HCT116 (cell line): Measurements from ENCODE around the gene PHYH. TPM values are rescaled to one million over a fixed set of nuclear protein-coding genes. Genes with fewer than 3 reads are reported as not detected.

Source experiments
- ATAC-seq: fragments of 200-7000 bp; cut with Tn5 transposase; 2 replicates; pipeline ENCODE4 v1.9.1; 2020; ENCODE audit warnings: mild to moderate bottlenecking, moderate library complexity
- BruUV-seq: library from RNA; stranded (reverse); fragments of 400-500 nt; replicated peaks from 2 replicates; lab custom pipeline; 2021; lab: Mats Ljungman, UMichigan
- CTCF ChIA-PET: fragments of 300-600 bp; sonication (Branson Sonifier 250); formaldehyde crosslinking; loops from one replicate; lab custom pipeline; 2021; ENCODE audit warnings: antibody characterized with exemption; lab: Charles Lee
- POLR2A ChIA-PET: fragments of 300-600, 350-600 bp; sonication (Branson Sonifier 250); formaldehyde crosslinking; loops from one replicate; lab custom pipeline; 2021; ENCODE audit warnings: antibody characterized with exemption; lab: Charles Lee
- RAD21 ChIA-PET, 2 experiments: fragments of 300-600 bp; sonication (Branson Sonifier 250); formaldehyde crosslinking; loops; one replicate each; lab custom pipeline; 2023; ENCODE audit warnings: low total read pairs in 2 of 2; ENCODE audit not compliant: uncharacterized antibody in 2 of 2, unreplicated experiment in 2 of 2, low non-redundant PET in 1 of 2; lab: Charles Lee
- DNase-seq: peaks from one replicate; pipeline ENCODE4 v3.0.0-alpha.2; 2010; ENCODE audit warnings: low read depth, low spot score
- H2AFZ ChIP-seq: fragments of 200-600 bp; shearing (Covaris generic), sonication (generic); 2 replicates; pipeline ENCODE4 v1.6.1; 2017; ENCODE audit warnings: low read depth, mixed run types, mixed read lengths, antibody characterized with exemption, low read length; ENCODE audit not compliant: poor library complexity, severe bottlenecking
- H3K27ac ChIP-seq: 2 replicates; pipeline ENCODE4 v1.5.1; 2012; ENCODE audit warnings: low read depth, low read length
- H3K27me3 ChIP-seq: fragments of 200-600 bp; sonication (generic); 2 replicates; pipeline ENCODE4 v1.6.1; 2016; ENCODE audit warnings: mixed run types, low read length, mixed read lengths; ENCODE audit not compliant: insufficient read depth
- H3K36me3 ChIP-seq, 2 experiments: fragments of 200-500 bp in 1 of 2; fragments of 200-600 bp in 1 of 2; sonication (Bioruptor generic) in 1 of 2; sonication (generic) in 1 of 2; 2 replicates each; pipeline versions ENCODE4 v1.5.1 to v1.6.1; 2014 to 2016; ENCODE audit warnings: low read length in 2 of 2, inconsistent platforms in 1 of 2, mixed read lengths in 1 of 2, mixed run types in 1 of 2; ENCODE audit not compliant: insufficient read depth in 2 of 2, control insufficient read depth in 1 of 2
- H3K4me1 ChIP-seq, 2 experiments: fragments of 200-600 bp in 1 of 2; sonication (generic) in 1 of 2; 2 replicates each; pipeline versions ENCODE4 v1.5.1 to v1.6.1; 2012 to 2017; ENCODE audit warnings: low read length in 2 of 2, inconsistent platforms in 1 of 2, mild to moderate bottlenecking in 1 of 2, mixed read lengths in 1 of 2, mixed run types in 1 of 2, moderate library complexity in 1 of 2; ENCODE audit not compliant: insufficient read depth in 2 of 2, control insufficient read depth in 1 of 2
- H3K4me2 ChIP-seq: fragments of 200-600 bp; sonication (generic); 2 replicates; pipeline ENCODE4 v1.6.1; 2017; ENCODE audit warnings: mixed run types, low read length, mixed read lengths
- H3K4me3 ChIP-seq, 2 experiments: fragments of 200-600 bp in 1 of 2; sonication (generic) in 1 of 2; replicated peaks in 1 of 2; 2 replicates each; pipeline ENCODE4 v1.5.1; 2011 to 2016; ENCODE audit warnings: low read length in 2 of 2, control low read depth in 1 of 2, low read depth in 1 of 2, mild to moderate bottlenecking in 1 of 2, mixed read lengths in 1 of 2, mixed run types in 1 of 2
- H3K79me2 ChIP-seq: fragments of 200-600 bp; sonication (generic); 2 replicates; pipeline ENCODE4 v1.6.1; 2017; ENCODE audit warnings: mild to moderate bottlenecking, mixed run types, low read length, moderate library complexity, mixed read lengths; ENCODE audit not compliant: insufficient read depth
- H3K9ac ChIP-seq: fragments of 200-600 bp; sonication (generic); 2 replicates; pipeline ENCODE4 v1.6.1; 2016; ENCODE audit warnings: low read length, mixed read lengths
- H3K9me2 ChIP-seq: fragments of 200-600 bp; sonication (generic), shearing (Covaris generic); 2 replicates; pipeline ENCODE4 v1.6.1; 2017; ENCODE audit warnings: mixed run types, mild to moderate bottlenecking, moderate library complexity; ENCODE audit not compliant: insufficient read depth
- H3K9me3 ChIP-seq, 2 experiments: fragments of 200-500 bp in 1 of 2; fragments of 200-600 bp in 1 of 2; sonication (Bioruptor generic) in 1 of 2; sonication (generic) in 1 of 2; 2 replicates each; pipeline ENCODE4 v1.6.1; 2014 to 2017; ENCODE audit warnings: low read length in 2 of 2, mixed read lengths in 2 of 2, inconsistent platforms in 1 of 2, low read depth in 1 of 2, mild to moderate bottlenecking in 1 of 2, mixed run types in 1 of 2, moderate library complexity in 1 of 2; ENCODE audit not compliant: control insufficient read depth in 1 of 2, insufficient read depth in 1 of 2
- H4K20me1 ChIP-seq: fragments of 200-600 bp; sonication (generic), shearing (Covaris generic); 2 replicates; pipeline ENCODE4 v1.6.1; 2017; ENCODE audit warnings: mixed run types, mild to moderate bottlenecking, moderate library complexity; ENCODE audit not compliant: insufficient read depth
- CBX3 ChIP-seq: IDR thresholded peaks from 2 replicates; pipeline ENCODE4 v1.6.1; 2012; ENCODE audit warnings: low read depth
- ELF1 ChIP-seq: IDR thresholded peaks from 2 replicates; pipeline ENCODE4 v1.6.1; 2012; ENCODE audit warnings: low read depth, borderline replicate concordance
- EZH2phosphoT487 ChIP-seq: fragments of 200-600 bp; IDR thresholded peaks from 2 replicates; pipeline ENCODE4 v1.6.1; 2018; ENCODE audit warnings: antibody characterized with exemption, borderline replicate concordance
- FOSL1 ChIP-seq: IDR thresholded peaks from 2 replicates; pipeline ENCODE4 v1.6.1; 2012; ENCODE audit warnings: low read depth
- JUND ChIP-seq: IDR thresholded peaks from 2 replicates; pipeline ENCODE4 v1.6.1; 2012
- SRF ChIP-seq: IDR thresholded peaks from 2 replicates; pipeline ENCODE4 v1.6.1; 2012; ENCODE audit warnings: low read depth
- TCF7L2 ChIP-seq: IDR thresholded peaks from 2 replicates; pipeline ENCODE4 v1.7.0; 2011; ENCODE audit warnings: borderline replicate concordance, inconsistent platforms; ENCODE audit not compliant: insufficient read depth, insufficient read length; ENCODE audit errors: extremely low read depth
- ZFX ChIP-seq: fragments of 450-650 bp; IDR thresholded peaks from 2 replicates; pipeline ENCODE4 v1.6.1; 2017
- intact Hi-C: fragments of 100-400 bp; cut with micrococcal nuclease; formaldehyde crosslinking; loops from 2 replicates; pipeline ENCODE4 v1.10.0; 2022
- total RNA-seq: library from RNA; stranded (reverse); gene quantifications from one replicate; pipeline ENCODE4 v1.2.1, GENCODE V29; 2021; ENCODE audit not compliant: unreplicated experiment
- TF ChIP-seq, protein P1 (sequence below): IDR thresholded peaks from 2 replicates; pipeline ENCODE4 v1.6.1; 2012; ENCODE audit warnings: low read depth
- TF ChIP-seq, protein P2 (sequence below): IDR thresholded peaks from 2 replicates; pipeline ENCODE4 v1.6.1; 2012
- TF ChIP-seq, protein P3 (sequence below): IDR thresholded peaks from 2 replicates; pipeline ENCODE4 v1.6.1; 2012
- TF ChIP-seq, protein P4 (sequence below): IDR thresholded peaks from 2 replicates; pipeline ENCODE4 v1.6.1; 2011; ENCODE audit warnings: mild to moderate bottlenecking, low read length, moderate library complexity; ENCODE audit not compliant: insufficient replicate concordance; ENCODE audit errors: extremely low read depth

The PHYH gene
- total RNA-seq, 1 experiment from 2014 or later = 15.3 TPM

DNA sequence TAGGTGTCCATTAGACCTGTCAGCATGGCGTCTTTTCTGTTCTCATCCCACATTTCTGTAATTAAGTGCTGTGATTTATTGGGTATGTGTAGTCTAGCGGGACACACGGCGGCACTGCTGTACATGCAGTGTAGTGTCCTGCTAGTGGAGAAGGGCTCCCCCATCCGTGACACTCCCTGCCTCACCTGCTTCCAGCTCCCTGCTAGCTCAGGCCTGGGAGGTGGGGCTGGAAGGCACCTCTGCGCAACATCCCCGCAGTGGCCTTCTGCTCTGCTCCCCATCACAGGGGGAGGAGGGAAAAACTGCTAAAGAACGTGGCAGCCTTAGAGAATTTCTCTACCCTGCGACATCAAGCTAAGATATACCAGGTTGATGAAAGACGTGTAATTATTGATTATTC is 28.7 kb upstream of the PHYH start (continued):
- TF ChIP-seq, protein P1, sequence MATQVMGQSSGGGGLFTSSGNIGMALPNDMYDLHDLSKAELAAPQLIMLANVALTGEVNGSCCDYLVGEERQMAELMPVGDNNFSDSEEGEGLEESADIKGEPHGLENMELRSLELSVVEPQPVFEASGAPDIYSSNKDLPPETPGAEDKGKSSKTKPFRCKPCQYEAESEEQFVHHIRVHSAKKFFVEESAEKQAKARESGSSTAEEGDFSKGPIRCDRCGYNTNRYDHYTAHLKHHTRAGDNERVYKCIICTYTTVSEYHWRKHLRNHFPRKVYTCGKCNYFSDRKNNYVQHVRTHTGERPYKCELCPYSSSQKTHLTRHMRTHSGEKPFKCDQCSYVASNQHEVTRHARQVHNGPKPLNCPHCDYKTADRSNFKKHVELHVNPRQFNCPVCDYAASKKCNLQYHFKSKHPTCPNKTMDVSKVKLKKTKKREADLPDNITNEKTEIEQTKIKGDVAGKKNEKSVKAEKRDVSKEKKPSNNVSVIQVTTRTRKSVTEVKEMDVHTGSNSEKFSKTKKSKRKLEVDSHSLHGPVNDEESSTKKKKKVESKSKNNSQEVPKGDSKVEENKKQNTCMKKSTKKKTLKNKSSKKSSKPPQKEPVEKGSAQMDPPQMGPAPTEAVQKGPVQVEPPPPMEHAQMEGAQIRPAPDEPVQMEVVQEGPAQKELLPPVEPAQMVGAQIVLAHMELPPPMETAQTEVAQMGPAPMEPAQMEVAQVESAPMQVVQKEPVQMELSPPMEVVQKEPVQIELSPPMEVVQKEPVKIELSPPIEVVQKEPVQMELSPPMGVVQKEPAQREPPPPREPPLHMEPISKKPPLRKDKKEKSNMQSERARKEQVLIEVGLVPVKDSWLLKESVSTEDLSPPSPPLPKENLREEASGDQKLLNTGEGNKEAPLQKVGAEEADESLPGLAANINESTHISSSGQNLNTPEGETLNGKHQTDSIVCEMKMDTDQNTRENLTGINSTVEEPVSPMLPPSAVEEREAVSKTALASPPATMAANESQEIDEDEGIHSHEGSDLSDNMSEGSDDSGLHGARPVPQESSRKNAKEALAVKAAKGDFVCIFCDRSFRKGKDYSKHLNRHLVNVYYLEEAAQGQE = no peak
- TF ChIP-seq, protein P2, sequence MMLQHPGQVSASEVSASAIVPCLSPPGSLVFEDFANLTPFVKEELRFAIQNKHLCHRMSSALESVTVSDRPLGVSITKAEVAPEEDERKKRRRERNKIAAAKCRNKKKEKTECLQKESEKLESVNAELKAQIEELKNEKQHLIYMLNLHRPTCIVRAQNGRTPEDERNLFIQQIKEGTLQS = no peak

DNA sequence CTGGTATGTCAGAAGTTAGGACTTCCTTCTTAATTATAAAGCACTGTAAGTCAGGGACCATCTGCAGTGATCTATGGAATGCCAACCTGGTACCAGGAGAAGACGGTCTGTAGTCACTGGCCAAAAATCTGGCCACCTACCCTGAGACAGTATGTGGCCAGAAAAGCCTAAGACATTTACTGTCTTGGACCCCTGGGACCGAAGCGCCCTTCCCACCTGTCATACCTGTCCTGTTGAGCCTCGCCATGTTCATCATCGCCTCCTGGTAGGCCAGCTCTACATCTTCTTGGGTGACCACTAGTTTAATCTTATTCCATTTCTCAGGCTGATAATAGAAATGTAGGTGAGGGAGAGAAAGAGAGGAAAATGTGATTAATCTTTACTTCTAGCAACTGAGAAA is 28.3 kb upstream of the PHYH start:
- Histone ChIP-seq H2AFZ (no peak overlapping the region), H3K9ac (no peak overlapping the region), H3K36me3 (peaks cover 31 to 45% of the 10 kb centered on the region in 2 experiments; a peak in 3 of 4 replicates), H3K9me3 (no peaks in the 10 kb centered on the region), H3K4me3 (no peak overlapping the region), H3K4me2 (no peak overlapping the region), H4K20me1 (no peaks in the 10 kb centered on the region), H3K79me2 (no peaks in the 10 kb centered on the region), H3K27ac (no peak overlapping the region), H3K27me3 (no peaks in the 10 kb centered on the region), H3K9me2 (no peaks in the 10 kb centered on the region), H3K4me1 (no peaks in the 10 kb centered on the region)
- ATAC-seq = no peak
- ChIA-PET CTCF (interaction anchor here (1.9 kb wide), 1 partner anchor 26 kb away, joined by 4 read pairs; no protein-coding TSS in a partner anchor), RAD21 (no interaction called here), POLR2A (no interaction called here)
- no TSS peak for BruUV-seq
- TF ChIP-seq EZH2phosphoT487 (no peak), FOSL1 (no peak), TCF7L2 (no peak), CBX3 (no peak), SRF (no peak), ELF1 (no peak), ZFX (no peak), JUND (no peak)
- TF ChIP-seq, protein P3, sequence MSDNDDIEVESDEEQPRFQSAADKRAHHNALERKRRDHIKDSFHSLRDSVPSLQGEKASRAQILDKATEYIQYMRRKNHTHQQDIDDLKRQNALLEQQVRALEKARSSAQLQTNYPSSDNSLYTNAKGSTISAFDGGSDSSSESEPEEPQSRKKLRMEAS = no peak
- TF ChIP-seq, protein P4, sequence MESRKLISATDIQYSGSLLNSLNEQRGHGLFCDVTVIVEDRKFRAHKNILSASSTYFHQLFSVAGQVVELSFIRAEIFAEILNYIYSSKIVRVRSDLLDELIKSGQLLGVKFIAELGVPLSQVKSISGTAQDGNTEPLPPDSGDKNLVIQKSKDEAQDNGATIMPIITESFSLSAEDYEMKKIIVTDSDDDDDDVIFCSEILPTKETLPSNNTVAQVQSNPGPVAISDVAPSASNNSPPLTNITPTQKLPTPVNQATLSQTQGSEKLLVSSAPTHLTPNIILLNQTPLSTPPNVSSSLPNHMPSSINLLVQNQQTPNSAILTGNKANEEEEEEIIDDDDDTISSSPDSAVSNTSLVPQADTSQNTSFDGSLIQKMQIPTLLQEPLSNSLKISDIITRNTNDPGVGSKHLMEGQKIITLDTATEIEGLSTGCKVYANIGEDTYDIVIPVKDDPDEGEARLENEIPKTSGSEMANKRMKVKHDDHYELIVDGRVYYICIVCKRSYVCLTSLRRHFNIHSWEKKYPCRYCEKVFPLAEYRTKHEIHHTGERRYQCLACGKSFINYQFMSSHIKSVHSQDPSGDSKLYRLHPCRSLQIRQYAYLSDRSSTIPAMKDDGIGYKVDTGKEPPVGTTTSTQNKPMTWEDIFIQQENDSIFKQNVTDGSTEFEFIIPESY = no peak
- DNase-seq = no peak
- intact Hi-C loops = no loop called here
